Vagina (tissue), 2 donors: ENCODE results near the gene MAP2K7. TPM values are rescaled to one million over a fixed set of nuclear protein-coding genes. Genes with fewer than 3 reads are reported as not detected.

Source experiments
- DNase-seq, 2 donors: peaks; one replicate each; pipeline ENCODE4 v3.0.0-alpha.2; 2017; ENCODE audit errors: extremely low spot score in 2 of 2
- H3K27ac ChIP-seq: fragments of 200-600 bp; sonication (generic); one replicate; pipeline ENCODE4 v1.5.1; 2019
- H3K27me3 ChIP-seq: fragments of 200-600 bp; sonication (generic); one replicate; pipeline ENCODE4 v1.5.1; 2019
- H3K36me3 ChIP-seq, 2 donors: fragments of 200-600 bp; sonication (generic); one replicate each; pipeline ENCODE4 v1.5.1; 2017 to 2019
- H3K4me1 ChIP-seq: fragments of 200-600 bp; sonication (generic); one replicate; pipeline ENCODE4 v1.5.1; 2019
- H3K4me3 ChIP-seq, 2 donors: fragments of 200-600 bp; sonication (generic); 1 replicate in 1 of 2; 2 replicates in 1 of 2; pipeline ENCODE4 v1.5.1; 2016 to 2019
- H3K9me3 ChIP-seq: fragments of 200-600 bp; sonication (generic); one replicate; pipeline ENCODE4 v1.5.1; 2019
- POLR2A ChIP-seq, 2 donors: fragments of 450-650 bp; IDR thresholded peaks; one replicate each; pipeline ENCODE4 v1.6.1; 2017; ENCODE audit warnings: antibody characterized with exemption in 2 of 2, mild to moderate bottlenecking in 2 of 2, moderate library complexity in 2 of 2
- POLR2AphosphoS5 ChIP-seq, 2 donors: sonication (generic); formaldehyde crosslinking; IDR thresholded peaks; one replicate each; pipeline ENCODE4 v1.9.0; 2017; ENCODE audit warnings: antibody characterized with exemption in 2 of 2, mild to moderate bottlenecking in 2 of 2, low read depth in 1 of 2; ENCODE audit not compliant: insufficient read depth in 1 of 2
- intact Hi-C: fragments of 100-400 bp; cut with DNase I; formaldehyde crosslinking; loops from one replicate; pipeline ENCODE4 v1.15.1; 2023
- total RNA-seq: library from RNA; depleted of rRNA; stranded (reverse); fragments of >200 nt; gene quantifications from one replicate; pipeline ENCODE4 v1.2.3, GENCODE V29; 2016
- TF ChIP-seq, protein P1 (sequence below), 3 experiments: fragments of 450-650 bp in 2 of 3; fragments of 200-600 bp in 1 of 3; sonication (generic) in 1 of 3; IDR thresholded peaks; one replicate each; pipeline ENCODE4 v1.5.1; 2017 to 2019; ENCODE audit warnings: antibody characterized with exemption in 3 of 3, mild to moderate bottlenecking in 2 of 3, moderate library complexity in 2 of 3

Gene MAP2K7
- total RNA-seq, 1 donor from 2014 or later = 26.8 TPM

- intact Hi-C loops = no loop called here
- TF ChIP-seq, protein P1, sequence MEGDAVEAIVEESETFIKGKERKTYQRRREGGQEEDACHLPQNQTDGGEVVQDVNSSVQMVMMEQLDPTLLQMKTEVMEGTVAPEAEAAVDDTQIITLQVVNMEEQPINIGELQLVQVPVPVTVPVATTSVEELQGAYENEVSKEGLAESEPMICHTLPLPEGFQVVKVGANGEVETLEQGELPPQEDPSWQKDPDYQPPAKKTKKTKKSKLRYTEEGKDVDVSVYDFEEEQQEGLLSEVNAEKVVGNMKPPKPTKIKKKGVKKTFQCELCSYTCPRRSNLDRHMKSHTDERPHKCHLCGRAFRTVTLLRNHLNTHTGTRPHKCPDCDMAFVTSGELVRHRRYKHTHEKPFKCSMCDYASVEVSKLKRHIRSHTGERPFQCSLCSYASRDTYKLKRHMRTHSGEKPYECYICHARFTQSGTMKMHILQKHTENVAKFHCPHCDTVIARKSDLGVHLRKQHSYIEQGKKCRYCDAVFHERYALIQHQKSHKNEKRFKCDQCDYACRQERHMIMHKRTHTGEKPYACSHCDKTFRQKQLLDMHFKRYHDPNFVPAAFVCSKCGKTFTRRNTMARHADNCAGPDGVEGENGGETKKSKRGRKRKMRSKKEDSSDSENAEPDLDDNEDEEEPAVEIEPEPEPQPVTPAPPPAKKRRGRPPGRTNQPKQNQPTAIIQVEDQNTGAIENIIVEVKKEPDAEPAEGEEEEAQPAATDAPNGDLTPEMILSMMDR (IDR thresholded peaks at IDR 0.05) = no peak
- TF ChIP-seq POLR2A (IDR thresholded peaks at IDR 0.05) (no peak), POLR2AphosphoS5 (IDR thresholded peaks at IDR 0.05; ENCODE audit: insufficient read depth in 1 of 2, low read depth in 1 of 2) (no peak)
- no peak for DNase-seq
- H3K27ac ChIP-seq = no peak overlapping the region
- peaks cover 15% of the 10 kb centered on the region for H3K4me1 ChIP-seq
- no peaks in the 10 kb centered on the region for H3K36me3 ChIP-seq
- H3K4me3 ChIP-seq = no peak overlapping the region
- H3K27me3 ChIP-seq = no peaks in the 10 kb centered on the region
- H3K9me3 ChIP-seq = no peaks in the 10 kb centered on the region
Measured at GRCh38 chr19:7895565-7895964, 8.1 kb upstream of the MAP2K7 start.

DNA sequence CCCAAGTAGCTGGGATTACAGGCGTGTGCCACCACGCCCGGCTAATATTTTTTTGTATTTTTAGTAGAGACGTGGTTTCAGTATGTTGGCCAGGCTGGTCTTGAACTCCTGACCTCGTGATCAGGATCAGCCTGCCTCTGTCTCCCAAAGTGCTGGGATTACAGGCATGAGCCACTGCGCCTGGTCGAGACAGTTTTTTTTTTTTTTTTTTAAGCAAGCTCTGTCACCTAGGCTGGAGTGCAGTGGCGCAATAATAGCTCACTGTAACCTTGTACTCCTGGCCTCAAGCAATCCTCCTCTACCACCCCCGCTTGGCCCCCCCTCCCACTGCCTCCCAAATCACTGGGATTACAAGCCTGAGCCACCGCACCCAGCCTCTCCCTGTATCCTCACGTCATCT is 6.4 kb upstream of the MAP2K7 start:
- no peak overlapping the region for H3K27ac ChIP-seq
- intact Hi-C loops = no loop called here
- no peaks in the 10 kb centered on the region for H3K9me3 ChIP-seq
- no peak overlapping the region for H3K4me3 ChIP-seq
- TF ChIP-seq POLR2A (IDR thresholded peaks at IDR 0.05) (no peak), POLR2AphosphoS5 (IDR thresholded peaks at IDR 0.05; ENCODE audit: insufficient read depth in 1 of 2, low read depth in 1 of 2) (no peak)
- TF ChIP-seq, protein P1 (IDR thresholded peaks at IDR 0.05) = no peak
- DNase-seq = no peak
- peaks cover 21% of the 10 kb centered on the region for H3K4me1 ChIP-seq
- no peaks in the 10 kb centered on the region for H3K27me3 ChIP-seq
- H3K36me3 ChIP-seq = no peaks in the 10 kb centered on the region

GRCh38 chr19:7898967-7899366 is 4.7 kb upstream of the MAP2K7 start:
- H3K9me3 ChIP-seq = no peaks in the 10 kb centered on the region
- no peaks in the 10 kb centered on the region for H3K27me3 ChIP-seq
- peaks cover 30% of the 10 kb centered on the region for H3K4me1 ChIP-seq
- no peaks in the 10 kb centered on the region for H3K36me3 ChIP-seq
- no peak for TF ChIP-seq POLR2AphosphoS5 (IDR thresholded peaks at IDR 0.05; ENCODE audit: insufficient read depth in 1 of 2, low read depth in 1 of 2)
- no peak for TF ChIP-seq POLR2A (IDR thresholded peaks at IDR 0.05)
- TF ChIP-seq, protein P1 (IDR thresholded peaks at IDR 0.05) = no peak
- no peak overlapping the region for H3K4me3 ChIP-seq
- DNase-seq = no peak
- no peak overlapping the region for H3K27ac ChIP-seq
- intact Hi-C loops = no loop called here

- TF ChIP-seq, protein P1 (IDR thresholded peaks at IDR 0.05) = no peak
- TF ChIP-seq POLR2A (IDR thresholded peaks at IDR 0.05) (no peak), POLR2AphosphoS5 (IDR thresholded peaks at IDR 0.05; ENCODE audit: insufficient read depth in 1 of 2, low read depth in 1 of 2) (no peak)
- Histone ChIP-seq H3K36me3 (no peaks in the 10 kb centered on the region), H3K9me3 (no peaks in the 10 kb centered on the region), H3K27ac (peak overlapping the region; percentile 88), H3K4me1 (peaks cover 33% of the 10 kb centered on the region), H3K27me3 (no peaks in the 10 kb centered on the region), H3K4me3 (no peak overlapping the region)
- DNase-seq = no peak
- intact Hi-C loops = no loop called here
Measured at GRCh38 chr19:7899751-7900378, 3.8 kb upstream of the MAP2K7 start.

DNA sequence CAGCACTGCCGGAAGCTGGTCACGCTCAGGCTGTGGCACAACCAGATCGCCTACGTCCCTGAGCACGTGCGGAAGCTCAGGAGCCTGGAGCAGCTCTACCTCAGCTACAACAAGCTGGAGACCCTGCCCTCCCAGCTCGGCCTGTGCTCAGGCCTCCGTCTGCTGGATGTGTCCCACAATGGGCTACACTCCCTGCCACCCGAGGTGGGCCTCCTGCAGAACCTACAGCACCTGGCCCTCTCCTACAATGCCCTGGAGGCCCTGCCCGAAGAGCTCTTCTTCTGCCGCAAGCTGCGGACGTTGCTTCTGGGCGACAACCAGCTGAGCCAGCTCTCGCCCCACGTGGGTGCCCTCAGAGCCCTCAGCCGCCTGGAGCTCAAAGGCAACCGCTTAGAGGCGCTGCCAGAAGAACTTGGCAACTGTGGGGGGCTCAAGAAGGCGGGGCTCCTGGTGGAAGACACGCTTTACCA is 3.2 kb upstream of the MAP2K7 start:
- H3K27me3 ChIP-seq = no peaks in the 10 kb centered on the region
- DNase-seq = no peak
- H3K27ac ChIP-seq = peak overlapping the region; percentile 88
- TF ChIP-seq POLR2AphosphoS5 (IDR thresholded peaks at IDR 0.05; ENCODE audit: insufficient read depth in 1 of 2, low read depth in 1 of 2) (peak in 1 of 2 donors; percentile 19), POLR2A (IDR thresholded peaks at IDR 0.05) (no peak)
- TF ChIP-seq, protein P1 (IDR thresholded peaks at IDR 0.05) = no peak
- H3K4me3 ChIP-seq = no peak overlapping the region
- intact Hi-C loops = no loop called here
- peaks cover 39% of the 10 kb centered on the region for H3K4me1 ChIP-seq
- H3K36me3 ChIP-seq = no peaks in the 10 kb centered on the region
- H3K9me3 ChIP-seq = no peaks in the 10 kb centered on the region
